Measurements from ENCODE around the gene ASIC2. TPM values are rescaled to one million over a fixed set of nuclear protein-coding genes. Genes with fewer than 3 reads are reported as not detected.
A peak's percentile ranks its signal among the peaks of the same experiment; 100 is the strongest.

Gene ASIC2
- total RNA-seq: 1 to 10 TPM; 2.0 to 2.2 TPM
- long read RNA-seq, partial matches to known transcripts: 1 of 1 reads
- long read RNA-seq, other reads (novel, unspliced or antisense): 0 of 1 reads

GRCh38 chr17:33292981-33293867 is at the start of gene ASIC2:
Gene ASIC2 (minus strand): TSS chr17:33293295.
- ATAC-seq: peak; percentile 89
- DNase-seq: peak; percentile 40 to 63
- intact Hi-C loops (cut with DNase I, micrococcal nuclease): no loop called here

- intact Hi-C loops (cut with DNase I, micrococcal nuclease): no loop called here
- DNase-seq: no peak
- no peak for ATAC-seq
Observed at GRCh38 chr17:33342025-33342424, 48.9 kb upstream of the ASIC2 start.

- ATAC-seq: no peak
- intact Hi-C loops (cut with DNase I, micrococcal nuclease): no loop called here
Observed at GRCh38 chr17:33338242-33338641, 45.1 kb upstream of the ASIC2 start.

GRCh38 chr17:33335491-33336173 is 42.5 kb upstream of the ASIC2 start:
- ATAC-seq (no peak), DNase-seq (no peak)
- intact Hi-C loops (cut with DNase I, micrococcal nuclease): no loop called here

More at GRCh38 chr17:33338242-33338641, 45.1 kb upstream of the ASIC2 start:
- no peak for DNase-seq

GRCh38 chr17:33334703-33335102 is 41.6 kb upstream of the ASIC2 start:
- ATAC-seq (no peak), DNase-seq (no peak)
- intact Hi-C loops (cut with DNase I, micrococcal nuclease): no loop called here

GRCh38 chr17:33330877-33331276 is 37.8 kb upstream of the ASIC2 start:
- ATAC-seq (no peak), DNase-seq (no peak)
- intact Hi-C loops (cut with DNase I, micrococcal nuclease): no loop called here

GRCh38 chr17:33328129-33328528 is 35.0 kb upstream of the ASIC2 start:
- DNase-seq (peak in 1 of 2 donors; percentile 7), ATAC-seq (no peak)
- intact Hi-C loops (cut with DNase I, micrococcal nuclease): no loop called here

- ATAC-seq: no peak
- intact Hi-C loops (cut with DNase I, micrococcal nuclease): no loop called here
- DNase-seq: no peak
Observed at GRCh38 chr17:33324736-33325135, 31.6 kb upstream of the ASIC2 start.

GRCh38 chr17:33322063-33322462 is 29.0 kb upstream of the ASIC2 start:
- no peak for ATAC-seq
- intact Hi-C loops (cut with DNase I, micrococcal nuclease): no loop called here
- DNase-seq: no peak

GRCh38 chr17:33318241-33318640 is 25.1 kb upstream of the ASIC2 start:
- ATAC-seq (no peak), DNase-seq (no peak)
- intact Hi-C loops (cut with DNase I, micrococcal nuclease): no loop called here

GRCh38 chr17:33316746-33317145 is 23.7 kb upstream of the ASIC2 start:
- DNase-seq (no peak), ATAC-seq (no peak)
- intact Hi-C loops (cut with DNase I, micrococcal nuclease): no loop called here

- ATAC-seq: peak; percentile 95
- DNase-seq: no peak
- intact Hi-C loops (cut with DNase I, micrococcal nuclease): no loop called here
Observed at GRCh38 chr17:33310296-33310695, 17.2 kb upstream of the ASIC2 start.

- DNase-seq (no peak), ATAC-seq (no peak)
- intact Hi-C loops (cut with DNase I, micrococcal nuclease): no loop called here
Observed at GRCh38 chr17:33303254-33303653, 10.2 kb upstream of the ASIC2 start.

- ATAC-seq: peak; percentile 99
- DNase-seq: peak in 1 of 2 donors; percentile 18
- intact Hi-C loops (cut with DNase I, micrococcal nuclease): no loop called here
Observed at GRCh38 chr17:33302394-33302793, 9.3 kb upstream of the ASIC2 start.

- no peak for ATAC-seq
- DNase-seq: no peak
- intact Hi-C loops (cut with DNase I, micrococcal nuclease): no loop called here
Observed at GRCh38 chr17:33300241-33300640, 7.1 kb upstream of the ASIC2 start.

- ATAC-seq (no peak), DNase-seq (no peak)
- intact Hi-C loops (cut with DNase I, micrococcal nuclease): no loop called here
Observed at GRCh38 chr17:33299115-33299514, 6.0 kb upstream of the ASIC2 start.

- ATAC-seq (no peak), DNase-seq (no peak)
- intact Hi-C loops (cut with DNase I, micrococcal nuclease): no loop called here
Observed at GRCh38 chr17:33297643-33298042, 4.5 kb upstream of the ASIC2 start.

- DNase-seq: no peak
- no peak for ATAC-seq
- intact Hi-C loops (cut with DNase I, micrococcal nuclease): no loop called here
Observed at GRCh38 chr17:33294994-33295393, 1.9 kb upstream of the ASIC2 start.

GRCh38 chr17:33292201-33292980 is 704 bp downstream of the ASIC2 start:
- intact Hi-C loops (cut with DNase I, micrococcal nuclease): no loop called here
- ATAC-seq: peak; percentile 73
- peak in 1 of 2 donors; percentile 59 for DNase-seq
